OCI-LY3 (cell line): Measurements from ENCODE around the gene PELI3.

Source experiments
- CTCF ChIP-seq: fragments of 200-600, 300-600 bp; sonication (generic); IDR thresholded peaks from 2 replicates; pipeline ENCODE4 v1.5.1; 2014; ENCODE audit warnings: antibody characterized with exemption, low read length, low read depth
- EZH2phosphoT487 ChIP-seq: fragments of 200-600 bp; shearing (Covaris generic); IDR thresholded peaks from 2 replicates; pipeline ENCODE4 v1.6.1; 2018; ENCODE audit warnings: antibody characterized with exemption, mixed run types, low read depth

- TF ChIP-seq CTCF (no peak), EZH2phosphoT487 (no peak)
These were observed 8.9 kb upstream of the PELI3 start for GRCh38 chr11:66457826-66458225.
